Esophagus mucosa (tissue), 1 donor: Measurements from ENCODE around the gene UBE2D1. TPM values are rescaled to one million over a fixed set of nuclear protein-coding genes. Genes with fewer than 3 reads are reported as not detected.
"Not testable (repeated sequence)": the region's sequence is repeated elsewhere in the genome, so short reads cannot be mapped to it uniquely, and the experiment has no call there.

ENCODE experiments used
- ATAC-seq: fragments of 200-7000 bp; cut with Tn5 transposase; one replicate; pipeline ENCODE4 v1.9.1; 2020
- total RNA-seq: library from RNA; stranded (reverse); gene quantifications from one replicate; pipeline ENCODE4 v1.2.4, GENCODE V29; 2023
- donor health status: DM: yes; HTN: yes; CAD: no.

UBE2D1 gene
- total RNA-seq, 1 donor from 2014 or later = 10.6 TPM

DNA sequence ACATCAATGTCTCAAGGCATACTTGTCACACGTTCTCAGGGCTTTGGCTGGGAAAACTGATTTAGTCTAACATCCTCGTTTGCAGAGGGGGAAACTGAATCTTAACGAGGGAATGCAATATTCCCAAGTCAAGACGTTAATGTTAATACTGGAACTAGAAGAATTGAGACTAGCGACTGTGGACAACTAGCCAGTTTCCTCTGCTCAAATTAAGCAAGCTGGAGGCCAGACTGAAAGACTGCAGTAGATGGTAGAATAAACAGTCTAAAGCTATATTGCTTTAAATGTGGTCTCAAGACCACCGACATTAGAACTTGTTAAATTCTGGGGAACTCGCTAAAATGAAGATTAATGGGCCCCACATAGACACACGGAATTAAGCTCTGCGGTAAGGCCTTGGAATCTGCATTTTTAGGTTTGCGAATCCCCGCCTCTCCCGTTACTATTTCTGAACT, 49.8 kb downstream of the UBE2D1 start:
- ATAC-seq = no peak

DNA sequence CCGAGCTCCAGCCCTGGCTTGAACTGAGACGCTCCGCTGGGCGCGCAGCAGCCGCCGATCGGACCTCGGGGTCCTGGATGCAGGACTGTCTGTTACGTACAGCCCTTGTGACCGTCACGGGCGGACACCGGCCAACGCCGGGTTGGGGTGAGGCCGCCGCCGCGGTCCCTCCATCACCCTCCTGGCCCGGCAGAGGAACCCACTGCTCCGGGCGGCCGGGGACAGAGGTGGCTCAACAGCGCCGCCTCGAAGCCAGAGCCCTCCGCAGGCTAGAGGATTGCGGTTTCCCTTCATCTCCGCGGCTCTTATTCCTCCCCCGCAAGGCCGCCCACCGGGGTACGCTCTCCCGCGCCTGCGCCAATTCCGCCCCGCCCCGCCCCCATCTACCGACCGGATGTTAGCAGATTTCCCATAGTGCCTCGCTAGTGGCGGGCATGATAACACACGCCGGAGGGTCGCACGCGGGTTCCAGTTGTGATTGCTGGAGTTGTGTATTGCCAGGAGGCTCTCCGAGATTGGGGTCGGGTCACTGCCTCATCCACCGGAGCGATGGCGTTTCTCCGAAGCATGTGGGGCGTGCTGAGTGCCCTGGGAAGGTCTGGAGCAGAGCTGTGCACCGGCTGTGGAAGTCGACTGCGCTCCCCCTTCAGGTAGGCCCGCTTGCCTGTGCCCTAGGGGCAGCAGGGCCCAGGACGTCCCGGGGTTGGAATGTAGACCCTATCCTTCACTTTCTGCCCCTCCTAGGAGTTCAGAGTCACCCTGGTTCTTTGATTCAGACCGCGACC, 50.4 kb downstream of the UBE2D1 start, which contains the start of gene TFAM:
Gene TFAM (plus strand): TSS at position 412 of the 785 bp plus-strand sequence. CDS start 138 bp downstream, at position 550.
- ATAC-seq = peak; percentile 97

DNA sequence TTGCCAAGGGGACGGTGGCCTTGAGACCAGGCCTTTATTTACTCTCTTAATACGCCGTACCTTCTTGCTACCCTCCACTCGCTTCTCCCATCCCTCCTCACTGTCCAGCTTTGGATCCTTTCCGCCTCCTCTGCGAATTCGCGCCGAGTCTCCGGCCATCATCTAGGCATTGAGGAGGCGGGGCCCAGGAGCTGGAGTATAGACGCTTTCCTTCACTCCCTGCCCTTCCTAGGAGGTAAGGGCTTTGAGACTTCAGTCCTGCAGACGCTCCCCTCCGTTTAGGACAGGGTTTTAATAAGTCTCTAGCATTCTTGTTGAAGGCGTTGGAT, 50.9 kb downstream of the UBE2D1 start:
- ATAC-seq = peak; percentile 50

DNA sequence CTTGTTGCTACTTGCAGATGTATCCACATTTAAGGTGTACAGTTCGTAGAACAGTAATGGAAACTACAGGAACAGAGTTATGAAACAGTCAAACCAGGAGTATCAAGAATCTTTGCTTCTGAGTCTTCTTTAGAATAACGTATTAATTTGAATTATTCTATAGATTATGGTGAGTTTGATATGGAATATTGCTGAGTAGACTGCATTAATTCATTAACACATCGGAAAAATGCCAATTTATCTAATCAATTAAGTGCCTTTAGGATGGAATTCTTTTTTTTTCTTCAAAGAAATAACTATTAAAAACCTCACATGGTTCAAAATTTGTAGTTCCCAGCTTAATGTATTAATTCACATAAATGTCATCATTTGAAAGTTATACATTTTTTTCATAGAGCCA, 54.2 kb downstream of the UBE2D1 start:
- ATAC-seq = no peak

DNA sequence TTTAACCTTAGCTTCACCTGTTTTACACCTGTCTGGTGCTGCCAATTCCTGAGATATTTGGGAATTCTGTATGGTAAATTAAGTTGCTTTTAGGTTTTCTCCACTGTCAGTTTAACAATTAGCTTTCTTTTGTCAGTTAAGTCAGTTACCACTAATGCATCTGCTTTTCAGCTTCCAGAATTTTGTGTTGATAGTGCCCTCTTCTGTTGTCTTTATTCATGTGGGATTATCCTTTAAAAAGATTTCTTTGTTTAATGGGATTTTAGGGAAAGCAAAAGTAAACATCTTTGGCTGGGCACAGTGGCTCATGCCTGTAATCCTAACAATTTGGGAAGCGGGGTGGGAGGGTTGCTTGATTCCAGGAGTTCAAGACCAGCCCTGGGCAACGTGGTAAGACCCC, 58.5 kb downstream of the UBE2D1 start:
- ATAC-seq = no peak

DNA sequence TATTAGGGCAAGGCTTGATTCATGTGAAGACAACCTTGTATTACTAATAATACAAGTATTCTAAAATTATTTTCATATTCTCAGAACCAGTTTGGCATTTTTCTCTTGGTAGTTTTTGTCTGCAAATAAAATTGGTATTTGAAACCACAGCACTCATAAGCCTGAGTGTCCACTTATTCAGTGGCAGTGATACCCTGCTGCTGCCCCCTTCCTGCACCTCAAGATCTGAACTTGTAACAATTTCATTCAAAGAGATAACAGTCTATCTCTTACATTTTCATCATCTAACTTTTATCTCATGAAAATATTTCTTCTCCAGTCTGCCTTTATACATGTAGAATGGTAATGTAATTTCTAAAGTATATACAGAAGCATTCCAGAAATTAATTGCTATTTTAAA, 59.7 kb downstream of the UBE2D1 start:
- ATAC-seq = no peak

DNA sequence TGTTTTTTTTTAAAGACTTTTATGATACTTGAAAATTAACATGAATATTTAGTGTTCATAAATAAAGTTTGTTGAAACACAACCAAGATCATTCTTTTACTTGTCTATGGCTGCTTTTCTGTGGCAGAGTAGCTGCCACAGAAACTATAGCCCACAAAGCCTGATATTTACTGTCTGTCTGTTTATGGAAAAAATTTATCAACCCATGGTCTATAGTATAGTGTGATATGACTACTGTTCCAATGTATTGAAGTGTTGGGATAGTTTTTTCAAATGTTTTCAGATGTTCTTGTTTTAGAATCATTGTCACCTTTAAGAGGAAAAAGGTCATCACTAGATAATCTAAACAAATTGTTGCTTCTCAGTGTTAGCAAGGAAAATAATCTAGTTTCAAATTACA, 61.3 kb downstream of the UBE2D1 start:
- ATAC-seq = no peak

DNA sequence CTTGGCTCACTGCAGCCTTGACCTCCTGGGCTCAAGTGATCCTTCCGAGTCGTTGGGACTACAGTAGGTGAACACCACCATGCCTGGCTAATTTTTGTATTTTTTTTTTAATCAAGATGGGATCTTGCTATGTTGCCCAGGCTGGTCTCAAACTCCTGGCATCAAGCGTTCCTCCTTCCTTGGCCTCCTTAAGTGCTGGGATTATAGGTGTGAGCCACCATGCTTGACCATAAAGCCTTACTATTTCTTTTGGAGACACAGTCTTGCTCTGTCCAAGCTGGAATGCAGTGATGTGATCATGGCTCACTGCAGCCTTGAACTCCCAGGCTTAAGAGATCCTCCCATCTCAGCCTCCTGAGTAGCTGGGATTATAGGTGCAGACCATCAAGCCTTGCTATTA, 63.0 kb downstream of the UBE2D1 start:
- ATAC-seq = no peak

DNA sequence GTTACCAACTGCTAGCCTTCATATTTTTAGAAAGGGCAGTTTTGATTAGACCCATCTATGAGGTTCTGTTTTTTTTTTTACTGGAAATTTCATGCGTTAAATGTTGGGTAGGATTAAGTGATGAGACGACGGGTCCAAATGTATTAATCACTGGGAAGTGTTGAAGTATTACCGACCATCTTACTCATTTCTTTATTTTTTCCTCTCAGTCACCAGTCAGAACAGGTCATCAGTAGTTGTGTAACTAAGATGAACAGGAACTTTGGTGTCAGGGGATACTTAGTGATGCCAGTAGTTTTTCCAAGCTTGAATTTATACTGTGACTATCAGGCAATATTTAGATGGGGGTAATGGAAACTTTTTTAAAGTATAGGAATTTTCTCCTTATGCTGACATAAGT, 64.6 kb downstream of the UBE2D1 start:
- no peak for ATAC-seq

DNA sequence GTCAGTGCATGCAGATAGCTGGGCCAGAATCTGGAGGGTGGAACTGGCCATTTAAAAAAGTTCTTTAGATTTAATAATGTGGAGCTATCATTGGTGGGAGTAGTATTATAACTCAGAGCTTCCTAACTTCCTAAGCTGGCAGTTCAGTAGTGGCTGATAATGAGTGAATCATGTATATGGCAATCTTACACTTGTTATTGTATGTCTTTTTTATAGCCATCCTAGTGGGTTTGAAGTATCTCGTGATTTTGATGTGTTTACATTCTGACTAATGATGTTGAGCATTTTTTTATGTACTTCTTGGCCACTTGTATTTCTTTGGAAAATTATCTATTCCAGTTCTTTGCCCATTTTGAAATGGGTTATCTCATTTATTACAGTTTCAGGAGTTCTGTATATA, 65.8 kb downstream of the UBE2D1 start:
- ATAC-seq = no peak

DNA sequence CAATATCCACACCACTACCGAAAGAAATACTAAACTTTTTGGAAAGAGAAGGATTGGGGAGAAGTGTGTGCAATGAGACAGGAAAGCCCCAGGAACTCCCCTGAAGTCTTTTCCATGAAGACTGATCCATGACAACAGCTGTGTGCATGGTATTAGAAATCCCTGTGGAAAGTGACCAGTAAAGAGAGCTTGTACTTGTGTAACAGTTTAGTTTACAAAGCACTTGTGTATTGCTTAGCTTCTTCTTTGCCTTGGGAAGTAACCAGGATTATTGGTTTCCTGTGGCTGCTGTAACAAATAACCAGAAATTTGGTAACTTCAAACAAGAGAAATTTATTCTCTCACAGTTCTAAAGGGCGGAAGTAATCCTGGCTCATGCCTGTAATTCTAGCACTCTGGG, 69.2 kb downstream of the UBE2D1 start:
- ATAC-seq = no peak

DNA sequence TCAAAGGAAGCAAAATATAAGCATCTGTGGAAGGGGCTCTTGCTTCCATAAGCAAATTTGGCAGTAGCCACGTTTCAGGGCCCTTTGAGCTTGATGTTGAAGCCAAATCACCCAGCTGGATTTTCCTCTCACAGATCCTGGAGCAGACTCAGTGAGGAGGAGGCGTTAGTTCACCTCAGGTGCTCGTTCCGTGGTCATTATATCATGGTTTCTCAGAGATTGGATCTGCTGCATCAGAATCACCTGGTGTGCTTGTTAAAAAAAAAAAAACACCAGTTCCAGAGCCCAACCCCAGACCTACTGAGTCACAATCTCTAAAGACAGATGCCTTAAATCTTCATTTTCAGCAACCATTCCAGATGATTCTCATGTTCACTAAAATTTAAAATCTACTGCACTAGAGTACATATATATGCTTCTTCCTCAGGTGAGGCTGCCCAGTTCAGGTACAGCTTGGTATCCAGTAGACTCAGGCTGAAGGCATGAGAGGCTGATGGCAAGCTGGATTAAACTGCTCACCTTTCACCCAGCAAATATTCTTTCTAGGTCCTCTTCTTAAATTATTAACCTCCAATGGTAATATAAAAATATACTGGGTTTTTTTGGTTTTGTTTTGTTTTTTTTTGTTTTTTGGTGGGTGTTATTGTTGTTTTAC, 75.3 kb downstream of the UBE2D1 start:
- ATAC-seq = no peak

DNA sequence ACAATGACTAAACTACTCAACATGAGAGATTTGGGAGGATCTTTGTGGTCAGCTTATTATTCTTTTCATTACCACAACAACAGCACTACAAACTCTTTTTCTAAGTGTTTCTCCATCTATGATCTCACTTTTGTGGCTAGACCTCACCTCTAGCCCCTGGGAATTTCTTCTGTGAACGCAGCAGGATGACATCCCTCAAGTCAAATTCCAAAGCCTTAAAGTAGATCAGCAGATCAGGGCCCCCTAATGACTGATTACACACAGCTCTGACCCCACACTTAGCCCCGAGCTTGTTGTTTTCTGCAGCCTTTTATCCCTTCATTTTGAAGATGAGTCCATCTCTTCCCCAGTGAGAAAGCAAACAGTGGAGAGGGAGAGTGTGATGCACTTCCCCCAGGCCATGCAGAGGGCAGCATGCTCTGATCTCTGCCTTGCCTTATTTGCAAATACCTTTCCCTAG, 77.7 kb downstream of the UBE2D1 start:
- no peak for ATAC-seq

DNA sequence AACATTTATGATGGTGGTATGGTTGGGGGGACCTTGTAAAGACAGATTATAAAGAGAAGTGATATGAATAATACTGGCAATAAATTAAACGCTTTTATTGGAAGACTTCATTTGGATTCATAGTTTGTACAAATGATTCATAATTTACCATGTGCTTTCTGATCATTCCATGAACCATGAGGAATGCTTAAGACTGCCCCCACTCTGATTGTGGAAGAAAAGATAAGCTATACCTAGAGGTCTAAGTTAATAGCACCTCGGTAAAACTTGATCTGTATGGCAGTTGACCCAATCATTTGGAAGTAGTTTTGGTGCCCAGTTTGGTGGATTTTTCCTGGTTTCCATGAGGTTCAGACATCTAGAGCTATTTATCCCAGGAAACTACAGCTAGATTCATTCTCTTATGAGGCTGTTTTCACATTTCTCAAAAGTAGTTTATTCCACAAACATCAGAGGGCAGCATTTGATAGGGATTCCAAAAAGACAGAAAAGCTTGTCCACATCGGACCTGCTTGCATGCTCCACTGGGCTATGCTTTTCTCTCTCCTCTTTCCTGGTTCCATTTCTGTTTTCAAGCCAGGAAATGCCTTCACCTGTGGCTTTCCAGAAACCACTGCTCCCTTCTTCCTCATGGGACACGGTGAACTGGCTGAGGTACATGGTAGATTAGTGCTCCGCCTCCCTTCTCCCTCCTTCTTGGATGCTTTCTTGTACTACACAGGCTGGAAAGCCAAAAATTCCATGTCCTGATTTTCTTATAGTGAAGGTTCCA, 79.7 kb downstream of the UBE2D1 start:
- ATAC-seq = no peak

DNA sequence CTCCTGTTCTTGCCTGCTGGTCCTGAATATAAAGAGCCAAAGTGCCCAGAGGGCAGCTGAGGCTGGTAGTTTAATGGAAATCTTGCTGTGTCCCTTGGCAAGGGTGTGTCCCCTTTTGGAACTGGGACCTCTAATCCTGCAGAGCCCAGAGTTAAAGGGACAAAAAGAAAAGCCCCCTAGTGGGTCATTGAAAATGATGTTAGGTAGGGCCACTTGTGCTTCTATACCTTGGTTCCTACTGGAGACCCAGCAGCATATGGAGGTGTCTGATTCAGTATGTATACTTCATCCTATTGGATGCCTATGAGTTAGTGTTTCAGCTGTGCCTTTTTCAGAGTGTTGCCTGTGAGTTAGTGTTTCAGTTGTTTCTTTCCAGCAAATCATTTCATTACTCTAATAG, 81.0 kb downstream of the UBE2D1 start:
- ATAC-seq = no peak

DNA sequence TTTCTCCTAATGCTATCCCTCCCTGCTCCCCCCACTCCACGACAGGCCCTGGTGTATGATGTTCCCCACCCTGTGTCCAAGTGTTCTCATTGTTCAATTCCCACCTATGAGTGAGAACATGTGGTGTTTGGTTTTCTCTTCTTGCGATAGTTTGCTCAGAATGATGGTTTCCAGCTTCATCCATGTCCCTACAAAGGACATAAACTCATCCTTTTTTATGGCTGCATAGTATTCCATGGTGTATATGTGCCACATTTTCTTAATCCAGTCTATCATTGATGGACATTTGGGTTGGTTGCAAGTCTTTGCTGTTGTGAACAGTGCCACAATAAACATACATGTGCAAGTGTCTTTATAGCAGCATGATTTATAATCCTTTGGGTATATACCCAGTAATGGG, 83.1 kb downstream of the UBE2D1 start:
- not testable (repeated sequence) for ATAC-seq

Other genes with a start within 250 kb of the UBE2D1 start
- 5.9 TPM for gene IPMK, start 67.1 kb upstream of the UBE2D1 start, total RNA-seq
- 32.8 TPM for gene CISD1, start 65.8 kb upstream of the UBE2D1 start, total RNA-seq
- gene TFAM, start 50.4 kb downstream of the UBE2D1 start, total RNA-seq = 19.9 TPM
- 0.32 TPM for gene BICC1, start 177.9 kb downstream of the UBE2D1 start, total RNA-seq